ENCODE results near the gene NTM.

- TF ChIP-seq CTCF (IDR thresholded peaks at IDR 0.05), result no peak
- TF ChIP-seq POLR2A (IDR thresholded peaks at IDR 0.05), result no peak
These were observed 681.3 kb downstream of the NTM start for GRCh38 chr11:132051704-132052103.

All from Peyer's patch (tissue), 4 donors.